KMS-11 (cell line): Measurements from ENCODE around the gene CDC34.

ENCODE experiments used
- H2AFZ ChIP-seq: fragments of 200-600 bp; sonication (generic); 2 replicates; pipeline ENCODE4 v1.6.1; 2016; ENCODE audit warnings: antibody characterized with exemption, mixed run types, low read depth
- H3K27ac ChIP-seq: fragments of 200-600 bp; sonication (generic); 2 replicates; pipeline ENCODE4 v1.6.1; 2016; ENCODE audit warnings: mild to moderate bottlenecking, mixed run types
- H3K27me3 ChIP-seq: fragments of 200-600 bp; sonication (generic); 2 replicates; pipeline ENCODE4 v1.6.1; 2017; ENCODE audit warnings: mild to moderate bottlenecking, low read depth, mixed run types, moderate library complexity; ENCODE audit not compliant: insufficient read depth
- H3K36me3 ChIP-seq: fragments of 200-600 bp; sonication (generic); 2 replicates; pipeline ENCODE4 v1.6.1; 2017; ENCODE audit warnings: mild to moderate bottlenecking, mixed run types; ENCODE audit not compliant: insufficient read depth
- H3K4me1 ChIP-seq: fragments of 200-600 bp; sonication (generic); 2 replicates; pipeline ENCODE4 v1.6.1; 2016; ENCODE audit warnings: mild to moderate bottlenecking, low read depth, mixed run types; ENCODE audit not compliant: poor library complexity, severe bottlenecking
- H3K4me2 ChIP-seq: fragments of 200-600 bp; sonication (generic); 2 replicates; pipeline ENCODE4 v1.7.0; 2016; ENCODE audit warnings: mild to moderate bottlenecking, mixed run types
- H3K4me3 ChIP-seq: fragments of 200-600 bp; sonication (generic); IDR thresholded peaks from 2 replicates; pipeline ENCODE4 v1.6.1; 2017; ENCODE audit warnings: low read depth, low read length, mixed read lengths; ENCODE audit not compliant: insufficient read depth
- H3K79me2 ChIP-seq: fragments of 200-600 bp; sonication (generic); 2 replicates; pipeline ENCODE4 v1.6.1; 2016; ENCODE audit warnings: low read depth, mixed run types; ENCODE audit not compliant: insufficient read depth
- H3K9ac ChIP-seq: fragments of 200-600 bp; sonication (generic); 2 replicates; pipeline ENCODE4 v1.6.1; 2016; ENCODE audit warnings: mild to moderate bottlenecking, mixed run types
- H4K20me1 ChIP-seq: fragments of 200-600 bp; sonication (generic); 2 replicates; pipeline ENCODE4 v1.6.1; 2016; ENCODE audit warnings: mild to moderate bottlenecking, mixed run types; ENCODE audit not compliant: insufficient read depth
- CTCF ChIP-seq: fragments of 200-600 bp; sonication (generic); conservative IDR thresholded peaks from 2 replicates; pipeline ENCODE4 v1.6.1; 2017; ENCODE audit warnings: low read depth, mild to moderate bottlenecking, antibody characterized with exemption, low read length, moderate library complexity, mixed read lengths

The CDC34 gene

GRCh38 chr19:573519-573825 lies 41.9 kb downstream of the CDC34 start:
- TF ChIP-seq CTCF, result no peak
- no peak overlapping the region for H3K4me3 ChIP-seq

GRCh38 chr19:574658-575526 lies 43.3 kb downstream of the CDC34 start:
- Histone ChIP-seq H3K27ac (no peak overlapping the region), H3K36me3 (no peaks in the 10 kb centered on the region), H3K4me1 (peaks cover 11% of the 10 kb centered on the region), H4K20me1 (no peaks in the 10 kb centered on the region), H3K9ac (no peak overlapping the region), H3K79me2 (peaks cover 59% of the 10 kb centered on the region), H2AFZ (no peak overlapping the region), H3K4me3 (no peak overlapping the region), H3K27me3 (no peaks in the 10 kb centered on the region), H3K4me2 (no peak overlapping the region; the same call in 1 of the 2 replicates)
- TF ChIP-seq CTCF, result no peak

More at GRCh38 chr19:573519-573825, 41.9 kb downstream of the CDC34 start:
- Histone ChIP-seq H4K20me1 (no peaks in the 10 kb centered on the region), H3K27ac (no peak overlapping the region), H3K27me3 (no peaks in the 10 kb centered on the region), H3K36me3 (no peaks in the 10 kb centered on the region), H3K4me1 (peaks cover 11% of the 10 kb centered on the region), H2AFZ (no peak overlapping the region), H3K9ac (peak overlapping the region; percentile 83; the same call in 1 of the 2 replicates), H3K4me2 (peak overlapping the region; percentile 82), H3K79me2 (peaks cover 55% of the 10 kb centered on the region)

DNA sequence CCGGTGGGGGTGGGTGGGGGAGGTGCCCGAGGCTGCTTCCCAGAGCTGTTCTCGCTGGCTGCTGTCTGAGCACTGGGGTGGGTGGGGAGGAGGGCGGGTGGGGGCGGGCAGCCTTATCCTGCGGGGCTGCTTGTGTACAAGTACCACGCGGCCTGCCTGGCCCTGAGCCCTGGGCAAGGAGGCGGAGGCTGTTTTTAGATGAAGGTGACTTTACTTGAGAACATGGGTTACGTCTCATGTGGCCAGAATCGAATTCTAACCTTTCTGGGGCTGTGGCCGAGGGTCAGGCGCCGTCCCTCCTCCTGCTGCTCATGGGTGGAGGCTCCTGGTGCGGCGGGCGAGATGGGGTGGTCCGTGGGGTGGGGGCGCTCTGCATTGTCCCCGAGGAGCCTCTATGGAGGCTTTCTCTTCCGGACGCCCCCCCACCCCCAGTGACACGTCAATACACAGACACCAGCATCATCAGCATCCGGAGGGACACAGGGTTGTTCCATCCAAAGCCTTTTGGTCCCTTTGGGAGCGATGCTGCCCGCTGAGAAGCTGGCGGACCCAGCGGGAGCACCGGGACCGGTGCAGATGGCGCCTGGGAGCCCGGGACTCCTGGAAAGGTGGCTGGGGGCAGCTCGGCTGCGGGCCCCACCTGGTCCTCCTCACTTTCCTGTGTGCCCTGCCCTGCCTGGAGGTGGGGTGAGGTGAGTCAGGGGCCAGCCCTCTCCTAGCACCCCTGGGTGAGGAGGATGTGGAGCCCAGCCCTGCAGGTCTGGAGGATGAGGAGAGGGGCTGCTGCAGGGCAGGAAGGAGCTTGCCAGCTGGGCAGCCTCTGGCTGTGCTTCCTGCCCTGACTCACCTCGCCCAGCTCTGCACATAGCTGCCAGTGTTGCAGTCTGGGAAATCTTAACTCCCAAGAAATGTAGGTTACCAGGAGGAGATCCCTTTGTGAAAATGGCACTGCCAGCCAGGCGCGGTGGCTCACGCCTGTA lies 44.3 kb downstream of the CDC34 start:
- no peak for TF ChIP-seq CTCF
- Histone ChIP-seq H3K36me3 (no peaks in the 10 kb centered on the region), H3K79me2 (peaks cover 59% of the 10 kb centered on the region), H4K20me1 (no peaks in the 10 kb centered on the region), H3K27ac (no peak overlapping the region), H2AFZ (no peak overlapping the region), H3K4me3 (no peak overlapping the region), H3K9ac (no peak overlapping the region), H3K4me2 (no peak overlapping the region), H3K27me3 (no peaks in the 10 kb centered on the region), H3K4me1 (peaks cover 11% of the 10 kb centered on the region)

GRCh38 chr19:576768-577438 lies 45.3 kb downstream of the CDC34 start:
- Histone ChIP-seq H3K4me1 (peaks cover 11% of the 10 kb centered on the region), H3K27me3 (no peaks in the 10 kb centered on the region), H2AFZ (no peak overlapping the region), H3K4me3 (no peak overlapping the region), H3K27ac (no peak overlapping the region), H3K36me3 (no peaks in the 10 kb centered on the region), H3K9ac (no peak overlapping the region), H3K4me2 (no peak overlapping the region), H4K20me1 (no peaks in the 10 kb centered on the region), H3K79me2 (peaks cover 59% of the 10 kb centered on the region)
- TF ChIP-seq CTCF, result no peak
